DND-41 (cell line): Measurements from ENCODE around the gene WNT10A.
A peak's percentile ranks its signal among the peaks of the same experiment; 100 is the strongest.

Experiments used
- ATAC-seq: fragments of 200-7000 bp; cut with Tn5 transposase; 3 replicates; pipeline ENCODE4 v1.9.1; 2021; ENCODE audit warnings: low read depth; ENCODE audit not compliant: insufficient read depth
- DNase-seq: peaks from one replicate; pipeline ENCODE4 v3.0.0-alpha.2; 2020
- H2AFZ ChIP-seq: 2 replicates; pipeline ENCODE4 v1.6.0; 2012; ENCODE audit warnings: low read depth, low read length
- H3K27ac ChIP-seq: 2 replicates; pipeline ENCODE4 v1.5.1; 2012; ENCODE audit warnings: low read length, inconsistent platforms
- H3K27me3 ChIP-seq: fragments of 200-600 bp; sonication (generic); 2 replicates; pipeline ENCODE4 v1.6.0; 2012; ENCODE audit warnings: low read length, mild to moderate bottlenecking, inconsistent platforms; ENCODE audit not compliant: insufficient read depth, poor library complexity
- H3K36me3 ChIP-seq: 2 replicates; pipeline ENCODE4 v1.5.1; 2012; ENCODE audit warnings: low read length, inconsistent platforms; ENCODE audit not compliant: insufficient read depth
- H3K4me1 ChIP-seq: 2 replicates; pipeline ENCODE4 v1.5.1; 2012; ENCODE audit warnings: mild to moderate bottlenecking, low read length; ENCODE audit not compliant: insufficient read depth
- H3K4me2 ChIP-seq: 2 replicates; pipeline ENCODE4 v1.6.0; 2012; ENCODE audit warnings: mild to moderate bottlenecking, moderate library complexity, low read length, inconsistent platforms; ENCODE audit not compliant: insufficient read depth
- H3K4me3 ChIP-seq, 2 experiments: fragments of 200-600 bp in 1 of 2; shearing (Covaris generic) in 1 of 2; 2 replicates each; pipeline ENCODE4 v1.5.1; 2012 to 2016; ENCODE audit warnings: inconsistent platforms in 2 of 2, low read length in 2 of 2, mild to moderate bottlenecking in 2 of 2, low read depth in 1 of 2, moderate library complexity in 1 of 2
- H3K79me2 ChIP-seq: 2 replicates; pipeline ENCODE4 v1.6.0; 2012; ENCODE audit warnings: low read length, inconsistent platforms; ENCODE audit not compliant: insufficient read depth
- H3K9ac ChIP-seq: 2 replicates; pipeline ENCODE4 v1.6.0; 2012; ENCODE audit warnings: low read depth, mild to moderate bottlenecking, inconsistent platforms, low read length, moderate library complexity
- H3K9me3 ChIP-seq: 2 replicates; pipeline ENCODE4 v1.5.1; 2012; ENCODE audit warnings: low read length, moderate library complexity, mild to moderate bottlenecking, inconsistent platforms; ENCODE audit not compliant: insufficient read depth, severe bottlenecking
- H4K20me1 ChIP-seq: 2 replicates; pipeline ENCODE4 v1.6.0; 2012; ENCODE audit warnings: low read length; ENCODE audit not compliant: insufficient read depth
- EZH2 ChIP-seq: IDR thresholded peaks from 3 replicates; pipeline ENCODE4 v1.6.1; 2012; ENCODE audit warnings: borderline replicate concordance, low read depth, mild to moderate bottlenecking, moderate library complexity, low read length, inconsistent platforms; ENCODE audit not compliant: severe bottlenecking
- TF ChIP-seq, protein P1 (sequence below): IDR thresholded peaks from 2 replicates; pipeline ENCODE4 v1.5.1; 2012; ENCODE audit warnings: borderline replicate concordance, low read length, moderate library complexity, mild to moderate bottlenecking; ENCODE audit not compliant: poor library complexity, severe bottlenecking; ENCODE audit errors: extremely low read depth

The WNT10A gene

GRCh38 chr2:218885981-218886947 is 5.6 kb downstream of the WNT10A start:
- no peak overlapping the region for H3K9ac ChIP-seq
- DNase-seq (no peak), ATAC-seq (peak; percentile 28)
- H3K27ac ChIP-seq, result no peak overlapping the region
- H3K79me2 ChIP-seq, result no peaks in the 10 kb centered on the region
- H3K4me1 ChIP-seq, result no peaks in the 10 kb centered on the region
- H3K27me3 ChIP-seq, result peaks cover 11% of the 10 kb centered on the region
- H4K20me1 ChIP-seq, result peaks cover 8% of the 10 kb centered on the region; the same call in 1 of the 2 replicates
- no peak overlapping the region for H3K4me3 ChIP-seq
- TF ChIP-seq, protein P1, sequence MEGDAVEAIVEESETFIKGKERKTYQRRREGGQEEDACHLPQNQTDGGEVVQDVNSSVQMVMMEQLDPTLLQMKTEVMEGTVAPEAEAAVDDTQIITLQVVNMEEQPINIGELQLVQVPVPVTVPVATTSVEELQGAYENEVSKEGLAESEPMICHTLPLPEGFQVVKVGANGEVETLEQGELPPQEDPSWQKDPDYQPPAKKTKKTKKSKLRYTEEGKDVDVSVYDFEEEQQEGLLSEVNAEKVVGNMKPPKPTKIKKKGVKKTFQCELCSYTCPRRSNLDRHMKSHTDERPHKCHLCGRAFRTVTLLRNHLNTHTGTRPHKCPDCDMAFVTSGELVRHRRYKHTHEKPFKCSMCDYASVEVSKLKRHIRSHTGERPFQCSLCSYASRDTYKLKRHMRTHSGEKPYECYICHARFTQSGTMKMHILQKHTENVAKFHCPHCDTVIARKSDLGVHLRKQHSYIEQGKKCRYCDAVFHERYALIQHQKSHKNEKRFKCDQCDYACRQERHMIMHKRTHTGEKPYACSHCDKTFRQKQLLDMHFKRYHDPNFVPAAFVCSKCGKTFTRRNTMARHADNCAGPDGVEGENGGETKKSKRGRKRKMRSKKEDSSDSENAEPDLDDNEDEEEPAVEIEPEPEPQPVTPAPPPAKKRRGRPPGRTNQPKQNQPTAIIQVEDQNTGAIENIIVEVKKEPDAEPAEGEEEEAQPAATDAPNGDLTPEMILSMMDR, result no peak
- TF ChIP-seq EZH2, result no peak
- H3K36me3 ChIP-seq, result no peaks in the 10 kb centered on the region
- H3K4me2 ChIP-seq, result no peak overlapping the region
- H3K9me3 ChIP-seq, result no peaks in the 10 kb centered on the region
- H2AFZ ChIP-seq, result no peak overlapping the region

- DNase-seq (no peak), ATAC-seq (no peak)
- Histone ChIP-seq H3K4me1 (peaks cover 2% of the 10 kb centered on the region), H4K20me1 (0 out of 2 replicates have a peak, but pooled peaks cover 3% of the 10 kb centered on the region), H3K36me3 (no peaks in the 10 kb centered on the region), H3K9me3 (no peaks in the 10 kb centered on the region), H3K4me2 (no peak overlapping the region), H3K9ac (no peak overlapping the region), H3K4me3 (no peak overlapping the region), H3K27ac (no peak overlapping the region), H2AFZ (no peak overlapping the region), H3K27me3 (peaks cover 8% of the 10 kb centered on the region), H3K79me2 (no peaks in the 10 kb centered on the region)
- no peak for TF ChIP-seq EZH2
- TF ChIP-seq, protein P1, result no peak
Observed at GRCh38 chr2:218887079-218887478, 6.4 kb downstream of the WNT10A start.

GRCh38 chr2:218888341-218888740 is 7.7 kb downstream of the WNT10A start:
- Histone ChIP-seq H3K9ac (no peak overlapping the region), H4K20me1 (peaks cover 5% of the 10 kb centered on the region), H2AFZ (no peak overlapping the region), H3K4me1 (peaks cover 15% of the 10 kb centered on the region), H3K27ac (no peak overlapping the region), H3K4me3 (no peak overlapping the region), H3K9me3 (no peaks in the 10 kb centered on the region), H3K4me2 (no peak overlapping the region), H3K79me2 (no peaks in the 10 kb centered on the region), H3K27me3 (peaks cover 8% of the 10 kb centered on the region), H3K36me3 (no peaks in the 10 kb centered on the region)
- TF ChIP-seq, protein P1, result no peak
- no peak for TF ChIP-seq EZH2
- ATAC-seq (no peak), DNase-seq (no peak)
